ENCODE measurements around the gene MDH1B. TPM values are rescaled to one million over a fixed set of nuclear protein-coding genes. Genes with fewer than 3 reads are reported as not detected.

The MDH1B gene
- polyA plus RNA-seq, 1 of the 3 experiments (the other 2 are of a cell fraction), result 1.7 TPM

- Histone ChIP-seq H3K27ac (ENCODE audit: low read depth in 2 of 2, low read length in 1 of 2) (no peak overlapping the region), H3K4me2 (no peak overlapping the region), H3K79me2 (ENCODE audit: insufficient read depth) (no peaks in the 10 kb centered on the region), H3K9ac (no peak overlapping the region), H3K27me3 (ENCODE audit: insufficient read depth) (no peaks in the 10 kb centered on the region), H3K9me2 (no peaks in the 10 kb centered on the region), H3K9me3 (no peaks in the 10 kb centered on the region), H3K4me1 (ENCODE audit: control insufficient read depth in 1 of 2, insufficient read depth in 2 of 2, low read depth in 1 of 2, low read length in 1 of 2) (peaks cover 0 to 29% of the 10 kb centered on the region in 2 experiments; a peak in 1 of 4 replicates), H3K36me3 (replicated peaks in 1 of 2; ENCODE audit: control insufficient read depth in 1 of 2, insufficient read depth in 2 of 2, low read length in 1 of 2) (no peaks in the 10 kb centered on the region), H2AFZ (ENCODE audit: low read depth) (no peak overlapping the region), H3F3A (replicated peaks; ENCODE audit: insufficient read depth) (no peaks in the 10 kb centered on the region), H4K20me1 (ENCODE audit: insufficient read depth) (no peaks in the 10 kb centered on the region), H3K4me3 (ENCODE audit: low read depth in 2 of 2, low read length in 1 of 2) (no peak overlapping the region)
- TF ChIP-seq RAD21 (IDR thresholded peaks at IDR 0.05; ENCODE audit: low read length) (no peak), MAX (IDR thresholded peaks at IDR 0.05; ENCODE audit: low read depth) (no peak), YY1 (IDR thresholded peaks at IDR 0.05; ENCODE audit: low read depth) (no peak), RXRA (IDR thresholded peaks at IDR 0.05; ENCODE audit: borderline replicate concordance, low read depth) (no peak)
- TF ChIP-seq, protein P1, sequence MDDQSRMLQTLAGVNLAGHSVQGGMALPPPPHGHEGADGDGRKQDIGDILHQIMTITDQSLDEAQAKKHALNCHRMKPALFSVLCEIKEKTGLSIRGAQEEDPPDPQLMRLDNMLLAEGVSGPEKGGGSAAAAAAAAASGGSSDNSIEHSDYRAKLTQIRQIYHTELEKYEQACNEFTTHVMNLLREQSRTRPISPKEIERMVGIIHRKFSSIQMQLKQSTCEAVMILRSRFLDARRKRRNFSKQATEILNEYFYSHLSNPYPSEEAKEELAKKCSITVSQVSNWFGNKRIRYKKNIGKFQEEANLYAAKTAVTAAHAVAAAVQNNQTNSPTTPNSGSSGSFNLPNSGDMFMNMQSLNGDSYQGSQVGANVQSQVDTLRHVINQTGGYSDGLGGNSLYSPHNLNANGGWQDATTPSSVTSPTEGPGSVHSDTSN (IDR thresholded peaks at IDR 0.05), result no peak
- CTCF ChIA-PET, result interaction anchor here (0.6 to 6.7 kb wide), 6 partner anchors 21 to 673 kb away, joined by 3 to 111 read pairs (median 4); no protein-coding TSS in a partner anchor
- POLR2A ChIA-PET, result no interaction called here
- DNase-seq, result no peak
- WGBS (ENCODE audit: low lambda C conversion rate), result 89% methylated on average over 7 of the region's 7 CpGs
These were observed 37.8 kb upstream of the MDH1B start for GRCh38 chr2:206802654-206803514.

DNA sequence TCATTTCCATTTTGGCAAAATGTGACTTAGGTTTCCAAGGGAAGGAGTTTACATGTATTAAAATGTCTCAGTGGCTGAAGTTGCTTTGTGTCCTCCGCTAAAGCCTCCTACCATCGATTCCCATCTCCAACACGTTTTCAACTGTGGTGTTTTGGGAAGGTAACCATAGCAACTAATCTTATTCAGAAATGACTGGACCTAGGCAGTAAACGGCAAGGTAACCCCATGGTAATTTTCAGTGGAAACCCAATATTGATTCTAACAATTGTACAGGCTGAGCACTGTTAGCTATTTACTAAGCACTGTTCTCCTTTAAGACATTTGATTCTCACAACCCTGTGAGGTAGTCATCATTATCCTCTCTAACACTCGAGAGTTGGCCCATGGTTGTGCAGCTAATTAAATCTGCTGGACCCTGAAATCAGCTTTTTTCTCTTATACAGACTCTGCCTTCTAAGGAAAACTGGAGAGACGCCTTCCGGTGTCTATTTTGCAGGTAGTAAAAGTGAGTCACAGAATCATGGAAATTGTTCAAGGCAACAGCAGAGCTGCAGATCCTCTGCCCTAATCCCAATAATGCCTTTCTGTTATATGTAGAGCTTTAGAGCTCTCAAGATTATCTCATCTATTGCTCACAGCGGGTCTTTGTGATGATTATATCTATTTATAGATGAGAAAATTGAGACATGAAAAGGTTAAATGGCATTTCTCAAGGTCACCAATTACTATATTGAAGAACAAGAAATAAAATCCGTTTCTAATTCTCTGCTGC lies 36.5 kb upstream of the MDH1B start:
- H4K20me1 ChIP-seq (ENCODE audit: insufficient read depth), result no peaks in the 10 kb centered on the region
- no peaks in the 10 kb centered on the region for H3K79me2 ChIP-seq (ENCODE audit: insufficient read depth)
- ChIA-PET POLR2A (interaction anchor here (0.7 to 3.0 kb wide), 3 partner anchors 71 to 671 kb away, joined by 3 to 16 read pairs (median 4); partner anchors contain the start of gene KLF7), CTCF (interaction anchor here (0.8 to 11.5 kb wide), 34 partner anchors 11 to 1171 kb away, joined by 3 to 111 read pairs (median 6); partner anchors contain the start of gene KLF7)
- WGBS (ENCODE audit: low lambda C conversion rate), result 80% methylated on average over 9 of the region's 9 CpGs
- no peak overlapping the region for H3K27ac ChIP-seq (ENCODE audit: low read depth in 2 of 2, low read length in 1 of 2)
- H3K27me3 ChIP-seq (ENCODE audit: insufficient read depth), result no peaks in the 10 kb centered on the region
- H3K9me2 ChIP-seq, result no peaks in the 10 kb centered on the region
- no peak for DNase-seq
- H2AFZ ChIP-seq (ENCODE audit: low read depth), result no peak overlapping the region
- H3K4me2 ChIP-seq, result no peak overlapping the region
- peaks cover 0 to 32% of the 10 kb centered on the region in 2 experiments; a peak in 1 of 4 replicates for H3K4me1 ChIP-seq (ENCODE audit: control insufficient read depth in 1 of 2, insufficient read depth in 2 of 2, low read depth in 1 of 2, low read length in 1 of 2)
- H3K9ac ChIP-seq, result no peak overlapping the region
- TF ChIP-seq REST (IDR thresholded peaks at IDR 0.05; ENCODE audit: low read depth, low read length) (no peak), EP300 (IDR thresholded peaks at IDR 0.05; ENCODE audit: borderline replicate concordance in 1 of 2, low read depth in 1 of 2, low read length in 1 of 2) (no peak), SIN3A (IDR thresholded peaks at IDR 0.05; ENCODE audit: borderline replicate concordance, low read depth, low read length) (no peak), RCOR1 (IDR thresholded peaks at IDR 0.05; ENCODE audit: low read length) (no peak), TAF1 (IDR thresholded peaks at IDR 0.05; ENCODE audit: borderline replicate concordance, low read depth, low read length) (no peak)
- TF ChIP-seq, protein P2, sequence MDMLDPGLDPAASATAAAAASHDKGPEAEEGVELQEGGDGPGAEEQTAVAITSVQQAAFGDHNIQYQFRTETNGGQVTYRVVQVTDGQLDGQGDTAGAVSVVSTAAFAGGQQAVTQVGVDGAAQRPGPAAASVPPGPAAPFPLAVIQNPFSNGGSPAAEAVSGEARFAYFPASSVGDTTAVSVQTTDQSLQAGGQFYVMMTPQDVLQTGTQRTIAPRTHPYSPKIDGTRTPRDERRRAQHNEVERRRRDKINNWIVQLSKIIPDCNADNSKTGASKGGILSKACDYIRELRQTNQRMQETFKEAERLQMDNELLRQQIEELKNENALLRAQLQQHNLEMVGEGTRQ (IDR thresholded peaks at IDR 0.05; ENCODE audit: borderline replicate concordance, low read depth, low read length), result no peak
- H3K9me3 ChIP-seq, result no peaks in the 10 kb centered on the region
- no peak overlapping the region for H3K4me3 ChIP-seq (ENCODE audit: low read depth in 2 of 2, low read length in 1 of 2)
- H3F3A ChIP-seq (replicated peaks; ENCODE audit: insufficient read depth), result no peaks in the 10 kb centered on the region
- H3K36me3 ChIP-seq (replicated peaks in 1 of 2; ENCODE audit: control insufficient read depth in 1 of 2, insufficient read depth in 2 of 2, low read length in 1 of 2), result no peaks in the 10 kb centered on the region
